Stomach (tissue), 4 donors: Measurements from ENCODE around the gene PCSK9.

Source experiments
- EP300 ChIP-seq: sonication (generic); formaldehyde crosslinking; IDR thresholded peaks from one replicate; pipeline ENCODE4 v1.6.1; 2017; ENCODE audit warnings: antibody characterized with exemption
- TF ChIP-seq, protein P1 (sequence below), 7 experiments: fragments of 450-650 bp in 4 of 7; fragments of 200-600 bp in 3 of 7; sonication (generic) in 3 of 7; IDR thresholded peaks; one replicate each; pipeline ENCODE4 v1.5.1; 2016 to 2019; ENCODE audit warnings: antibody characterized with exemption in 7 of 7, control low read depth in 2 of 7, mild to moderate bottlenecking in 1 of 7

DNA sequence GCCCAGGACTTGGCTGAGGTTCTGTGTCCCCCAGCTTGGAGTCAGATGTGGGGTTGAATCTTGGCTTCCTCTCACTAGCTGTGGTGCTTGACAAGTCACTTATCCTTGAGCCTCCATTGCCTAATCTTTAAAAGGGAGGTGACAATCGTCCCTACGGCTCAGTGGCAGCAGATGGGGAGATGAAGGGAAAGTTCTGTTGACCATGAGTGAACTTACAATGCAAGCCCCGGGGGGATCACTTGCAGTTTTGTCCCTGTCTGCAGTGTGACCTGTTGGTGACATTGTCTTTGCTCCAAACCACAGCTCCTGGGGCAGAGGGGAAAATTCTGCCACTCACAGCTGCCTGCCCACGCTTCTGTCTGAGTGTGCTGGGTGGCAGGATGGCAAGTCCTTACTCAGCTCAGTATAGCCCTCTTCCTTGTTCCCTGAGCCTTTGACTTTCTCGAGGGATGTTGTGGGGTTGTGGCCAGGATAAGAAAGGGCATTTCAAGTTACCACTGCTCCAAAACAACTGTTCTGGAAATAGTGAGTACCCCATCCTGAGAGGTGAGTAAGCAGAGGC is 1.7 kb downstream of the PCSK9 start:
- TF ChIP-seq, protein P1, sequence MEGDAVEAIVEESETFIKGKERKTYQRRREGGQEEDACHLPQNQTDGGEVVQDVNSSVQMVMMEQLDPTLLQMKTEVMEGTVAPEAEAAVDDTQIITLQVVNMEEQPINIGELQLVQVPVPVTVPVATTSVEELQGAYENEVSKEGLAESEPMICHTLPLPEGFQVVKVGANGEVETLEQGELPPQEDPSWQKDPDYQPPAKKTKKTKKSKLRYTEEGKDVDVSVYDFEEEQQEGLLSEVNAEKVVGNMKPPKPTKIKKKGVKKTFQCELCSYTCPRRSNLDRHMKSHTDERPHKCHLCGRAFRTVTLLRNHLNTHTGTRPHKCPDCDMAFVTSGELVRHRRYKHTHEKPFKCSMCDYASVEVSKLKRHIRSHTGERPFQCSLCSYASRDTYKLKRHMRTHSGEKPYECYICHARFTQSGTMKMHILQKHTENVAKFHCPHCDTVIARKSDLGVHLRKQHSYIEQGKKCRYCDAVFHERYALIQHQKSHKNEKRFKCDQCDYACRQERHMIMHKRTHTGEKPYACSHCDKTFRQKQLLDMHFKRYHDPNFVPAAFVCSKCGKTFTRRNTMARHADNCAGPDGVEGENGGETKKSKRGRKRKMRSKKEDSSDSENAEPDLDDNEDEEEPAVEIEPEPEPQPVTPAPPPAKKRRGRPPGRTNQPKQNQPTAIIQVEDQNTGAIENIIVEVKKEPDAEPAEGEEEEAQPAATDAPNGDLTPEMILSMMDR (IDR thresholded peaks at IDR 0.05): no peak
- TF ChIP-seq EP300: no peak
